ENCODE data around the gene NT5C1A. TPM values are rescaled to one million over a fixed set of nuclear protein-coding genes. Genes with fewer than 3 reads are reported as not detected.

Gene NT5C1A
- total RNA-seq, 1 donor, result not detected

DNA sequence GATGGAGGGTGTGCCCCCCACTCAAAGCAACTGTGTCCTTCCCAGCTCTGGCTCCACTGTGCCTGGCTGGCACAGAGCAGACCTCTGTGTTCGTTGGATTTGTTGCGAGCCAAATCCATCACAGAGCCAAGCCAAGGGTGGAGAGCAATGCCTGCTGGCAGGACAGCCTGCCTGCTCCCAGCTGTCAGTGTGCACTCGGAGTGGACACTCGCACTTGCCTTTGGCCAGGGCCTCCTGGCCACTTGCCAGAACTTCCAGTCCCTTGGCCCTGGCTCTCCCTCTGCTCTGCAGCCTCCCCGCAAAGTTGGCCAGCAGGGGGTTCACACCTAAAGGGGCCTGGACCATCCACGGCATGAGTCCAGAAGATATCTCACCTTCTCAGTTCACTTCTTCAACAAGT lies 48.9 kb downstream of the NT5C1A start:
- H3K4me3 ChIP-seq (ENCODE audit: low read depth, low read length), result no peak overlapping the region
- DNase-seq (ENCODE audit: low read depth), result no peak
- TF ChIP-seq, protein P1, sequence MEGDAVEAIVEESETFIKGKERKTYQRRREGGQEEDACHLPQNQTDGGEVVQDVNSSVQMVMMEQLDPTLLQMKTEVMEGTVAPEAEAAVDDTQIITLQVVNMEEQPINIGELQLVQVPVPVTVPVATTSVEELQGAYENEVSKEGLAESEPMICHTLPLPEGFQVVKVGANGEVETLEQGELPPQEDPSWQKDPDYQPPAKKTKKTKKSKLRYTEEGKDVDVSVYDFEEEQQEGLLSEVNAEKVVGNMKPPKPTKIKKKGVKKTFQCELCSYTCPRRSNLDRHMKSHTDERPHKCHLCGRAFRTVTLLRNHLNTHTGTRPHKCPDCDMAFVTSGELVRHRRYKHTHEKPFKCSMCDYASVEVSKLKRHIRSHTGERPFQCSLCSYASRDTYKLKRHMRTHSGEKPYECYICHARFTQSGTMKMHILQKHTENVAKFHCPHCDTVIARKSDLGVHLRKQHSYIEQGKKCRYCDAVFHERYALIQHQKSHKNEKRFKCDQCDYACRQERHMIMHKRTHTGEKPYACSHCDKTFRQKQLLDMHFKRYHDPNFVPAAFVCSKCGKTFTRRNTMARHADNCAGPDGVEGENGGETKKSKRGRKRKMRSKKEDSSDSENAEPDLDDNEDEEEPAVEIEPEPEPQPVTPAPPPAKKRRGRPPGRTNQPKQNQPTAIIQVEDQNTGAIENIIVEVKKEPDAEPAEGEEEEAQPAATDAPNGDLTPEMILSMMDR (IDR thresholded peaks at IDR 0.05; ENCODE audit: insufficient read depth, low read length), result no peak

DNA sequence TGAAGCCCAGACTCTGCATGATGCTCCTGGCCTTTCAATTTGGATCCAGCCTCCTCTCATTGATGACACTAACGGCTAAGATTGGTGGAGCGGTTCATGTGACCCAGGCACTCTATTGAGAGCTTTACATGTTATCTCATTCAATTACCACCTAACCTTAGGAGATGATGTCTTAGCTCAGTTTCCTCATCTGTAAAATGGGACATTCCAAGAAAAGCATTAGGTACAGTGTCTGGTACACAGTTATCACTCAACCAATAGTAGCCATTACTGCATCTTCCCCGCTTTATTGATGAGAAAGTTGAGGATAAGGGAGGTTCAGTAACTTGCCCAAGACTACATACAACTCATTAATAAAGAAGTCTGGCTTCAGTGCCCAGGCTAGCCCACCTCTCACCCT lies 49.5 kb downstream of the NT5C1A start:
- TF ChIP-seq, protein P1 (IDR thresholded peaks at IDR 0.05; ENCODE audit: insufficient read depth, low read length), result no peak
- DNase-seq (ENCODE audit: low read depth), result no peak
- no peak overlapping the region for H3K4me3 ChIP-seq (ENCODE audit: low read depth, low read length)

DNA sequence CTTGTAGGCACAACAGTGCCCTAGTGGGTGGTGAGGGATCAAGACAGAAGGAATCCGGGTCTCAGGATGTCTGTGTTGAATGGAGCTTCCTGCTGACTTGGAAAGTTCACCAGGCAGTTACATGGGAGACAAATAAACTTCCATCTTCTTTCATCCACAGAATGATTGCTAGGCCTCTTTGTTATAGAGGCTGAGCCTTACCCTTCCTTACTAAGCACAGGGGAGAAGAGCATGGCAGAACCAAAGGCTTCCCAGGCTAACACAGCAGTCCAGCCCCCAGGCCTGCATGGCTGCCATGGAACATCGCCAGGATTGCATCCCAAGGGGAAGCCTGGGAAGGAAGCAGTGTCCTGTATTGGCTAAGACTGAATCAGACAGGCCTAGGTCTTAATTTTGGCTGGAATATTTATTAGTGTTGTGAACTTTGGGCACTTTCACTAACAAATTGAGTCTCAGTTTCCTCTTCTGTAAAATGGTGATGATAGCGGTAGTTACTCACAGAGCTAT lies 51.2 kb downstream of the NT5C1A start:
- H3K4me3 ChIP-seq (ENCODE audit: low read depth, low read length), result no peak overlapping the region
- TF ChIP-seq, protein P1 (IDR thresholded peaks at IDR 0.05; ENCODE audit: insufficient read depth, low read length), result no peak
- DNase-seq (ENCODE audit: low read depth), result no peak

DNA sequence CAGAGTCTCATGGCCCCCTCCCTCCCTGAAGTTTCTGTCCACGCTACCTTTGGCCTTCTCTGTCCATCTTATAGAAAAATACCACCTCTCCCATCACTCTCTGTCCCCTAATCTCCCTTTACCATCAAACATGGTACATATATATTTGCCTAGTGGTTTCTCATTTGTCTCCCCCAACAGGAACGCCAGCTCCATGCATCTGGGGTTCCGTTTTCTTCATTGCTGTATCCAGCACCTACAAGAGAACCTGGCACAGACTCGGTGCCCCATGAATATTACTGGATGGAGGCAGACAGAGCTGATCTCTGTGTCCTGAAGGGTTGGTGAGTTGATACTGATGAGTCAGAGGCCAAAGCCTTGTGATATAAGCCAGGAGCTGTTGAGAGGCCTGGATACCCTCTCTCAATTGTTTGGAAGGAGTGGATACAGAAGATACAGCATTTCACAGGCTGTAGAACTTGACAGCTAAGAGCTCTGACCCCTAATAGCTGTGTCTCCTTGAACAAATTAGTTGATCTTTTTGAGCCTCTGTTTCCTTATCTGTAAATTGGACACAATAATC lies 54.3 kb downstream of the NT5C1A start:
- H3K4me3 ChIP-seq (ENCODE audit: low read depth, low read length), result no peak overlapping the region
- TF ChIP-seq, protein P1 (IDR thresholded peaks at IDR 0.05; ENCODE audit: insufficient read depth, low read length), result no peak
- DNase-seq (ENCODE audit: low read depth), result no peak

DNA sequence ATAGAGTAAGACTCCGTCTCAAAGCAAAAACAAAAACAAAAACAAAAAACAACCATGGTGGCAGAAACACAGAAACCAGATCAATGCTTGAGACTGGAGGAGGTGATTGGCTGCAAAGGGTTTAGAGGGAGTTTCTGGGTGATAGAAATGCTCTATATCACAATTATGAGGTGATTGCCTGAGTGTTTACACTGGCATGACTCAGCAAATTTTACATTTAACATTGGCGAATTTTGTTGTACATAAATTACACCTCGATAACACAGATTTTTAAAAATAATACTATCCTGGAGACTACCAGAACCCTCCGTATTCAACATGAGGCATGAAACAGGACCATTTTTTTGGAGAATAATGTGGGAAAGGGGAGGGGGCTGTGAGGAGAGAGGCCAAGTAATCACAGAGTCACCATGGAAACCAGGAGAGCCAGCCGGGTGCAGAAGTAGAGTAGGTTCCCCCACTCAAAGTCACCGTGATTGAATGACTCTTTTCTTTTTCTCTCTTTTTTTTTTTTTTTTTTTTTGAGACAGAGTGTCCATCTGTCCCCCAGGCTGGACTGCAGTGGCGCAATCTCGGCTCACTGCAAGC lies 56.7 kb downstream of the NT5C1A start:
- no peak overlapping the region for H3K4me3 ChIP-seq (ENCODE audit: low read depth, low read length)
- TF ChIP-seq, protein P1 (IDR thresholded peaks at IDR 0.05; ENCODE audit: insufficient read depth, low read length), result no peak
- DNase-seq (ENCODE audit: low read depth), result no peak

DNA sequence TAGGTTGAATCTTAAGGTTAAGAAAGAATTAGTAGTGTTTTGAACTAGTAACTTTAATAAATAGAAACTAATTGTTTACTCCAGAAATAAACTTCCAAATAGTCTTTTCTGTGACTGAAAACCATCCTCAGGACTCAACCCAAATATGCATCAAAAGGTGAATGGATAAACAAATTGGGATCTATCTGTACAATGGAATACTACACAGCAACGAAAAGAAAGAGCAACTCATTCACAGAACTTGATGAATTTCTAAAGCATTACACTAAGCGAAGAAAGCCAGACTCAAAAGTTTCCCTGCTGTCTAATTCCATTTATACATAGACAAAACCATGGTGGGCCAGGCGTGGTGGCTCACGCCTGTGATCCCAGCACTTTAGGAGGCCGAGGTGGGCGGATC lies 57.4 kb downstream of the NT5C1A start:
- TF ChIP-seq, protein P1 (IDR thresholded peaks at IDR 0.05; ENCODE audit: insufficient read depth, low read length), result no peak
- H3K4me3 ChIP-seq (ENCODE audit: low read depth, low read length), result no peak overlapping the region
- no peak for DNase-seq (ENCODE audit: low read depth)

Data from fibroblast of the aortic adventitia (primary cell).